H1 (cell line): Measurements from ENCODE around the gene PCDHAC2. TPM values are rescaled to one million over a fixed set of nuclear protein-coding genes. Genes with fewer than 3 reads are reported as not detected.

ENCODE experiments used
- CTCF ChIA-PET: fragments of 300-600 bp; sonication (Branson Sonifier 250); formaldehyde crosslinking; loops from one replicate; lab custom pipeline; 2021; ENCODE audit not compliant: partially characterized antibody; lab: Charles Lee
- POLR2A ChIA-PET: fragments of 300-600 bp; sonication (Branson Sonifier 250); formaldehyde crosslinking; loops from one replicate; lab custom pipeline; 2021; ENCODE audit warnings: inconsistent platforms; ENCODE audit not compliant: partially characterized antibody; lab: Charles Lee
- DNase-seq, 2 experiments: peaks; one replicate each; pipeline versions ENCODE4 v3.0.0 to v3.0.0-alpha.2; 2010 to 2022; ENCODE audit warnings: low spot score in 2 of 2, low read depth in 1 of 2, mixed read lengths in 1 of 2
- FAIRE-seq: peaks from 2 replicates; lab custom pipeline; 2011; peaks lifted over from hg19 to GRCh38; lab: Jason Lieb, UNC
- H2AFZ ChIP-seq: 2 replicates; pipeline ENCODE4 v1.8.1; 2012; ENCODE audit warnings: low read length, inconsistent platforms
- H2AK5ac ChIP-seq: 2 replicates; pipeline ENCODE4 v1.6.1; 2013; ENCODE audit warnings: low read depth, low read length
- H2BK120ac ChIP-seq: replicated peaks from 2 replicates; pipeline ENCODE3; 2013; ENCODE audit warnings: low read depth, low read length, inconsistent platforms
- H2BK12ac ChIP-seq: 2 replicates; pipeline ENCODE4 v1.6.1; 2013; ENCODE audit warnings: low read depth, low read length
- H2BK15ac ChIP-seq: 2 replicates; pipeline ENCODE4 v1.6.1; 2013; ENCODE audit warnings: low read length
- H2BK20ac ChIP-seq: 2 replicates; pipeline ENCODE4 v1.6.1; 2013; ENCODE audit warnings: low read length
- H2BK5ac ChIP-seq: 2 replicates; pipeline ENCODE4 v1.6.1; 2013; ENCODE audit warnings: low read depth, low read length
- H3K14ac ChIP-seq: 2 replicates; pipeline ENCODE4 v1.6.1; 2013; ENCODE audit warnings: inconsistent platforms; ENCODE audit not compliant: insufficient read length
- H3K18ac ChIP-seq: 2 replicates; pipeline ENCODE4 v1.6.1; 2013; ENCODE audit warnings: low read length; ENCODE audit errors: extremely low read depth
- H3K23ac ChIP-seq: 2 replicates; pipeline ENCODE4 v1.6.1; 2013; ENCODE audit warnings: inconsistent platforms; ENCODE audit not compliant: insufficient read length
- H3K23me2 ChIP-seq: 2 replicates; pipeline ENCODE4 v1.6.1; 2013; ENCODE audit warnings: low read depth, low read length
- H3K27ac ChIP-seq: 2 replicates; pipeline ENCODE4 v1.6.1; 2011; ENCODE audit warnings: low read depth, low read length, inconsistent platforms
- H3K27me3 ChIP-seq, 4 experiments: replicated peaks in 1 of 4; 1 replicate in 1 of 4; 2 replicates in 3 of 4; pipeline versions ENCODE4 v1.6.1 to v1.8.1; 2011 to 2013; ENCODE audit warnings: low read length in 3 of 4, mild to moderate bottlenecking in 3 of 4, inconsistent platforms in 2 of 4, mixed read lengths in 2 of 4, moderate library complexity in 1 of 4; ENCODE audit not compliant: control insufficient read depth in 3 of 4, insufficient read depth in 3 of 4; ENCODE audit errors: extremely low read depth in 1 of 4
- H3K36me3 ChIP-seq, 4 experiments: 2 replicates each; pipeline versions ENCODE4 v1.6.1 to v1.8.1; 2011 to 2013; ENCODE audit warnings: mild to moderate bottlenecking in 4 of 4, low read length in 3 of 4, moderate library complexity in 2 of 4, control low read depth in 1 of 4, inconsistent platforms in 1 of 4; ENCODE audit not compliant: insufficient read depth in 4 of 4, control insufficient read depth in 2 of 4
- H3K4ac ChIP-seq: replicated peaks from 2 replicates; pipeline ENCODE3; 2013; ENCODE audit warnings: low read length, low read depth, mixed read lengths, inconsistent platforms; ENCODE audit not compliant: insufficient read length
- H3K4me1 ChIP-seq, 4 experiments: replicated peaks in 1 of 4; 1 replicate in 1 of 4; 2 replicates in 3 of 4; pipeline versions ENCODE4 v1.6.1 to v1.8.1; 2011 to 2013; ENCODE audit warnings: low read length in 3 of 4, inconsistent platforms in 2 of 4, mixed read lengths in 1 of 4; ENCODE audit not compliant: insufficient read depth in 4 of 4, control insufficient read depth in 3 of 4
- H3K4me2 ChIP-seq, 2 experiments: 2 replicates each; pipeline versions ENCODE4 v1.6.1 to v1.8.1; 2011 to 2013; ENCODE audit warnings: low read depth in 2 of 2, low read length in 2 of 2, control low read depth in 1 of 2, inconsistent platforms in 1 of 2, mild to moderate bottlenecking in 1 of 2; ENCODE audit not compliant: insufficient read depth in 1 of 2
- H3K4me3 ChIP-seq, 4 experiments: fragments of 200-600, 300-600 bp in 1 of 4; sonication (generic), shearing (Covaris generic), sonication (Bioruptor Twin) in 1 of 4; 2 replicates each; pipeline versions ENCODE4 v1.5.1 to v1.8.1; 2011 to 2016; ENCODE audit warnings: low read length in 4 of 4, low read depth in 3 of 4, control low read depth in 2 of 4, inconsistent platforms in 2 of 4, mild to moderate bottlenecking in 2 of 4, mixed read lengths in 1 of 4, moderate library complexity in 1 of 4; ENCODE audit not compliant: insufficient read depth in 2 of 4; ENCODE audit errors: extremely low read depth in 1 of 4
- H3K56ac ChIP-seq: replicated peaks from 2 replicates; pipeline ENCODE3; 2013; ENCODE audit warnings: low read depth, mild to moderate bottlenecking, mixed read lengths, low read length, inconsistent platforms; ENCODE audit not compliant: insufficient read length
- H3K79me1 ChIP-seq: 2 replicates; pipeline ENCODE4 v1.6.1; 2013; ENCODE audit warnings: low read depth, low read length, control low read depth
- H3K79me2 ChIP-seq, 2 experiments: 2 replicates each; pipeline versions ENCODE4 v1.6.1 to v1.8.1; 2012 to 2013; ENCODE audit warnings: low read length in 2 of 2, mild to moderate bottlenecking in 2 of 2, inconsistent platforms in 1 of 2; ENCODE audit not compliant: insufficient read depth in 2 of 2, control insufficient read depth in 1 of 2
- H3K9ac ChIP-seq, 4 experiments: replicated peaks in 1 of 4; 1 replicate in 1 of 4; 2 replicates in 3 of 4; pipeline versions ENCODE4 v1.6.1 to v1.8.1; 2011 to 2013; ENCODE audit warnings: low read depth in 3 of 4, low read length in 3 of 4, control low read depth in 2 of 4, mild to moderate bottlenecking in 2 of 4, moderate library complexity in 2 of 4, inconsistent platforms in 1 of 4; ENCODE audit errors: extremely low read depth in 1 of 4
- H3K9me3 ChIP-seq, 2 experiments: 2 replicates each; pipeline versions ENCODE4 v1.6.1 to v1.8.1; 2012 to 2013; ENCODE audit warnings: mild to moderate bottlenecking in 2 of 2, moderate library complexity in 2 of 2, control low read depth in 1 of 2, inconsistent platforms in 1 of 2, low read depth in 1 of 2, low read length in 1 of 2, mixed read lengths in 1 of 2; ENCODE audit not compliant: insufficient read depth in 2 of 2
- H4K20me1 ChIP-seq, 2 experiments: replicated peaks in 1 of 2; 2 replicates each; pipeline versions ENCODE3 to v1.8.1; 2011 to 2013; ENCODE audit warnings: inconsistent platforms in 2 of 2, low read length in 2 of 2, mild to moderate bottlenecking in 1 of 2; ENCODE audit not compliant: insufficient read depth in 2 of 2, control insufficient read depth in 1 of 2
- H4K5ac ChIP-seq: 2 replicates; pipeline ENCODE4 v1.6.1; 2013; ENCODE audit warnings: low read length, low read depth, mixed read lengths, inconsistent platforms; ENCODE audit not compliant: insufficient read length
- H4K8ac ChIP-seq: 2 replicates; pipeline ENCODE4 v1.8.0; 2013; ENCODE audit warnings: mild to moderate bottlenecking, moderate library complexity, low read length, inconsistent platforms; ENCODE audit not compliant: insufficient read depth; ENCODE audit errors: extremely low read depth
- H4K91ac ChIP-seq: replicated peaks from 2 replicates; pipeline ENCODE3; 2013; ENCODE audit warnings: low read length, mixed read lengths, inconsistent platforms; ENCODE audit not compliant: insufficient read length
- CTBP2 ChIP-seq: IDR thresholded peaks from 2 replicates; pipeline ENCODE4 v1.7.0; 2011; ENCODE audit warnings: borderline replicate concordance, mild to moderate bottlenecking, moderate library complexity, mixed read lengths, low read length; ENCODE audit not compliant: insufficient read depth, insufficient read length
- KDM5A ChIP-seq: fragments of 200-600 bp; IDR thresholded peaks from 2 replicates; pipeline ENCODE4 v1.7.1; 2012; ENCODE audit warnings: mild to moderate bottlenecking, low read length, inconsistent platforms, mixed read lengths
- MAFK ChIP-seq: IDR thresholded peaks from 2 replicates; pipeline ENCODE4 v1.6.1; 2012; ENCODE audit warnings: low read depth, mild to moderate bottlenecking, improper control_type of control experiment, low read length
- NANOG ChIP-seq: IDR thresholded peaks from 2 replicates; pipeline ENCODE4 v1.6.1; 2011; ENCODE audit warnings: low read length, low read depth, mild to moderate bottlenecking, inconsistent platforms; ENCODE audit not compliant: insufficient read depth, poor library complexity, severe bottlenecking
- RAD21 ChIP-seq, 2 experiments: IDR thresholded peaks in 1 of 2; conservative IDR thresholded peaks in 1 of 2; 2 replicates each; pipeline ENCODE4 v1.6.1; 2011; ENCODE audit warnings: low read depth in 2 of 2, low read length in 2 of 2, improper control_type of control experiment in 1 of 2, inconsistent platforms in 1 of 2, mild to moderate bottlenecking in 1 of 2, moderate library complexity in 1 of 2
- SP2 ChIP-seq: IDR thresholded peaks from 2 replicates; pipeline ENCODE4 v1.6.1; 2012; ENCODE audit warnings: mild to moderate bottlenecking, low read length, inconsistent platforms
- TAF1 ChIP-seq: IDR thresholded peaks from 2 replicates; pipeline ENCODE4 v1.6.1; 2011; ENCODE audit warnings: mild to moderate bottlenecking, low read depth, low read length
- USF2 ChIP-seq: IDR thresholded peaks from 2 replicates; pipeline ENCODE4 v1.6.1; 2011; ENCODE audit warnings: low read length, improper control_type of control experiment
- WGBS, 2 experiments: shearing (Covaris generic) in 1 of 2; methylation state at CpG; one replicate each; pipeline versions ENCODE4 v1.1.6 to v1.1.7; 2013 to 2015; ENCODE audit warnings: low lambda C conversion rate in 2 of 2, mixed read lengths in 2 of 2, inconsistent platforms in 1 of 2, low coverage in 1 of 2, missing lambda C conversion rate in 1 of 2; ENCODE audit not compliant: insufficient replicate concordance in 2 of 2, insufficient coverage in 1 of 2, insufficient read length in 1 of 2; ENCODE audit errors: extremely low coverage in 1 of 2, missing lambda C conversion rate in 1 of 2; 5-methylcytosine and 5-hydroxymethylcytosine counted together
- polyA plus RNA-seq, 7 experiments: library from polyadenylated mRNA; depleted of rRNA in 3 of 7; stranded (reverse) in 5 of 7; unstranded in 2 of 7; fragments of >200 nt in 5 of 7; fragments of 200-250 nt in 2 of 7; gene quantifications; 1 replicate in 5 of 7; 2 replicates in 1 of 7; 4 replicates in 1 of 7; pipeline versions ENCODE4 v1.2.1 to v1.2.3, GENCODE V29; 2011 to 2013; ENCODE audit warnings: missing spikeins in 2 of 7, mixed read lengths in 2 of 7
- total RNA-seq: library from RNA; stranded (reverse); fragmentation: NEBNext Ultra II Directional; extraction: Animal tissue kit (Norgen Biotek cat#: 25700); gene quantifications from 2 replicates; pipeline ENCODE4 v1.2.1, GENCODE V29; 2021

The PCDHAC2 gene
- total and polyA plus RNA-seq, 2 of the 8 experiments (the other 6 are each of a cell fraction or from before 2014, with no cell fraction given): 3.7 to 5.0 TPM

GRCh38 chr5:141003791-141004611, 37.7 kb downstream of the PCDHAC2 start:
- no peak overlapping the region for H3K4ac ChIP-seq
- H2AFZ ChIP-seq: no peak overlapping the region
- H2AK5ac ChIP-seq: peak overlapping the region; percentile 6; the same call in 1 of the 2 replicates
- no peaks in the 10 kb centered on the region for H3K27me3 ChIP-seq
- H3K79me1 ChIP-seq: no peaks in the 10 kb centered on the region
- no peak overlapping the region for H4K5ac ChIP-seq
- POLR2A ChIA-PET: interaction anchor here (0.8 to 8.3 kb wide), 10 partner anchors 9 to 77 kb away, joined by 3 to 155 read pairs (median 5); partner anchors contain the start of genes PCDHAC1 and PCDHAC2
- H3K23me2 ChIP-seq: peaks cover 11% of the 10 kb centered on the region; the same call in 1 of the 2 replicates
- H3K9me3 ChIP-seq: no peaks in the 10 kb centered on the region; a peak in 1 of 4 replicates
- 0 out of 2 replicates have a peak overlapping the region, but pooled peaks have one; percentile 5 for H3K18ac ChIP-seq
- H4K20me1 ChIP-seq: no peaks in the 10 kb centered on the region
- H2BK5ac ChIP-seq: peak overlapping the region; percentile 21; the same call in 1 of the 2 replicates
- peak overlapping the region; percentile 62 for H2BK12ac ChIP-seq
- CTCF ChIA-PET: interaction anchor here (0.6 to 6.7 kb wide), 13 partner anchors 14 to 128 kb away, joined by 3 to 50 read pairs (median 5); partner anchors contain the start of gene PCDHAC1
- DNase-seq (peak; percentile 54 to 85), FAIRE-seq (peak; percentile 97)
- peak overlapping the region; percentile 75 for H4K91ac ChIP-seq
- H3K9ac ChIP-seq: 0 out of 7 replicates have a peak overlapping the region, but pooled peaks of 1 of the 4 experiments have one; percentile 3
- no peaks in the 10 kb centered on the region for H3K79me2 ChIP-seq
- H3K14ac ChIP-seq: no peak overlapping the region
- no peak overlapping the region for H2BK15ac ChIP-seq
- H3K4me2 ChIP-seq: peak overlapping the region; percentile 53 to 95
- H2BK120ac ChIP-seq: no peak overlapping the region
- H4K8ac ChIP-seq: no peak overlapping the region
- H3K23ac ChIP-seq: no peak overlapping the region
- H3K4me3 ChIP-seq: peak overlapping the region in 1 of 4 experiments; percentile 13; a peak in 1 of 8 replicates
- H2BK20ac ChIP-seq: no peak overlapping the region; the same call in 1 of the 2 replicates
- no peaks in the 10 kb centered on the region for H3K36me3 ChIP-seq
- no peak overlapping the region for H3K56ac ChIP-seq
- 31% methylated on average over 4 of the region's 4 CpGs; no CpG with 5 or more reads in 1 of the 2 experiments for WGBS, 2 experiments
- H3K27ac ChIP-seq: peak overlapping the region; percentile 13; the same call in 1 of the 2 replicates
- peaks cover 8 to 35% (median 27%) of the 10 kb centered on the region in 4 experiments; a peak in 6 of 7 replicates for H3K4me1 ChIP-seq
- TF ChIP-seq CTBP2 (peak; percentile 84), SP2 (no peak), RAD21 (IDR thresholded peaks at IDR 0.05 in 1 of 2, conservative IDR thresholded peaks at IDR 0.05 in 1 of 2; ENCODE audit: low read depth in 2 of 2, low read length in 2 of 2) (no peak), KDM5A (no peak), MAFK (peak; percentile 27; the same call in 1 of the 2 replicates), TAF1 (peak; percentile 52; the same call in 1 of the 2 replicates), USF2 (no peak), NANOG (peak; percentile 20)
